Stimulated activated CD8-positive, alpha-beta memory T cell treated with anti-CD3 and anti-CD28 coated beads, Interleukin-7, amount 100 ng/mL, for 48 hours (primary cell): ENCODE results near the gene SFPQ.
"Not testable (repeated sequence)": the region's sequence is repeated elsewhere in the genome, so short reads cannot be mapped to it uniquely, and the experiment has no call there.

Source experiments
- DNase-seq, 2 donors: peaks; one replicate each; pipeline ENCODE4 v3.0.0-alpha.2; 2020; ENCODE audit warnings: low read depth in 1 of 2; ENCODE audit errors: extremely low read depth in 1 of 2

SFPQ gene

GRCh38 chr1:35192853-35193664 is at the start of gene SFPQ:
Gene SFPQ (minus strand): TSS chr1:35193145. CDS start chr1:35193049, 96 bp downstream.
- peak; percentile 86 to 93 for DNase-seq

GRCh38 chr1:35236772-35237171 is 43.8 kb upstream of the SFPQ start:
- not testable (repeated sequence) for DNase-seq

GRCh38 chr1:35231287-35231686 is 38.3 kb upstream of the SFPQ start:
- DNase-seq, result no peak

- no peak for DNase-seq
Observed at GRCh38 chr1:35229587-35230360, 36.8 kb upstream of the SFPQ start.

GRCh38 chr1:35226546-35226945 is 33.6 kb upstream of the SFPQ start:
- no peak for DNase-seq

- DNase-seq, result no peak
Observed at GRCh38 chr1:35223084-35223630, 30.2 kb upstream of the SFPQ start.

- DNase-seq, result no peak
Observed at GRCh38 chr1:35222322-35223083, 29.6 kb upstream of the SFPQ start.

GRCh38 chr1:35220976-35221375 is 28.0 kb upstream of the SFPQ start:
- DNase-seq, result no peak

GRCh38 chr1:35215346-35215745 is 22.4 kb upstream of the SFPQ start:
- DNase-seq, result no peak

GRCh38 chr1:35211120-35211414 is 18.1 kb upstream of the SFPQ start:
- no peak for DNase-seq

GRCh38 chr1:35210321-35211119 is 17.6 kb upstream of the SFPQ start:
- no peak for DNase-seq

- DNase-seq, result no peak
Observed at GRCh38 chr1:35203295-35203694, 10.3 kb upstream of the SFPQ start.

- peak in 1 of 2 donors; percentile 40 for DNase-seq
Observed at GRCh38 chr1:35202048-35202719, 9.2 kb upstream of the SFPQ start.

GRCh38 chr1:35201631-35202030 is 8.7 kb upstream of the SFPQ start:
- DNase-seq, result no peak

GRCh38 chr1:35192056-35192852 is 691 bp downstream of the SFPQ start:
- DNase-seq, result peak; percentile 80 to 82

- DNase-seq, result no peak
Observed at GRCh38 chr1:35191429-35192055, 1.4 kb downstream of the SFPQ start.

GRCh38 chr1:35190784-35191183 is 2.2 kb downstream of the SFPQ start:
- DNase-seq, result no peak

GRCh38 chr1:35188578-35189392 is 4.2 kb downstream of the SFPQ start:
- DNase-seq, result no peak
